GM21515 (cell line): ENCODE data around the gene DCLK1.
"Not testable (repeated sequence)": the region's sequence is repeated elsewhere in the genome, so short reads cannot be mapped to it uniquely, and the experiment has no call there.

Experiments
- ATAC-seq: cut with Tn5 transposase; IDR thresholded peaks from one replicate; pipeline ENCODE4 v1.9.1; 2021; ENCODE audit not compliant: unreplicated experiment

DCLK1 gene

GRCh38 chr13:35987572-35988513, 143.3 kb downstream of the DCLK1 start:
- ATAC-seq, result no peak

- no peak for ATAC-seq
Observed at GRCh38 chr13:35984776-35985453, 146.3 kb downstream of the DCLK1 start.

- no peak for ATAC-seq
Observed at GRCh38 chr13:35984287-35984686, 146.9 kb downstream of the DCLK1 start.

- ATAC-seq, result not testable (repeated sequence)
Observed at GRCh38 chr13:35983703-35984102, 147.5 kb downstream of the DCLK1 start.

- ATAC-seq, result no peak
Observed at GRCh38 chr13:35983206-35983605, 148.0 kb downstream of the DCLK1 start.

GRCh38 chr13:35979361-35979951, 151.7 kb downstream of the DCLK1 start:
- ATAC-seq, result no peak

GRCh38 chr13:35978607-35979316, 152.4 kb downstream of the DCLK1 start:
- ATAC-seq, result no peak

GRCh38 chr13:35977060-35977459, 154.1 kb downstream of the DCLK1 start:
- no peak for ATAC-seq

GRCh38 chr13:35976126-35976525, 155.1 kb downstream of the DCLK1 start:
- no peak for ATAC-seq

- ATAC-seq, result not testable (repeated sequence)
Observed at GRCh38 chr13:35966951-35967350, 164.2 kb downstream of the DCLK1 start.

- ATAC-seq, result no peak
Observed at GRCh38 chr13:35966024-35966423, 165.2 kb downstream of the DCLK1 start.

- no peak for ATAC-seq
Observed at GRCh38 chr13:35965226-35965927, 165.8 kb downstream of the DCLK1 start.

GRCh38 chr13:35964863-35965180, 166.4 kb downstream of the DCLK1 start:
- ATAC-seq, result no peak

GRCh38 chr13:35964011-35964862, 166.9 kb downstream of the DCLK1 start:
- no peak for ATAC-seq

GRCh38 chr13:35961461-35962220, 169.5 kb downstream of the DCLK1 start:
- no peak for ATAC-seq

- no peak for ATAC-seq
Observed at GRCh38 chr13:35961002-35961401, 170.2 kb downstream of the DCLK1 start.

- no peak for ATAC-seq
Observed at GRCh38 chr13:35957996-35958395, 173.2 kb downstream of the DCLK1 start.

GRCh38 chr13:35957241-35957731, 173.9 kb downstream of the DCLK1 start:
- ATAC-seq, result no peak

GRCh38 chr13:35956074-35956473, 175.1 kb downstream of the DCLK1 start:
- ATAC-seq, result no peak
